HEK293 (cell line): ENCODE data around the gene PLLP.

Source experiments
- CTCF ChIA-PET: fragments of 350-600 bp; formaldehyde crosslinking; extraction: SDS; loops from one replicate; lab custom pipeline; 2021; ENCODE audit warnings: antibody characterized with exemption; lab: Yijun Ruan, JAX
- POLR2A ChIA-PET: fragments of 300-600 bp; formaldehyde crosslinking; extraction: SDS; loops from one replicate; lab custom pipeline; 2020; ENCODE audit warnings: antibody characterized with exemption, inconsistent platforms; lab: Yijun Ruan, JAX
- H3K27ac ChIP-seq: fragments of 200-500 bp; sonication (Bioruptor generic); 2 replicates; pipeline ENCODE4 v1.5.1; 2014; ENCODE audit warnings: low read depth, low read length, control low read depth, inconsistent platforms; ENCODE audit errors: extremely low read depth
- H3K36me3 ChIP-seq, 2 experiments: fragments of 200-500 bp in 1 of 2; sonication (Bioruptor generic) in 1 of 2; 1 replicate in 1 of 2; 2 replicates in 1 of 2; pipeline ENCODE4 v1.5.1; 2014 to 2017; ENCODE audit warnings: inconsistent platforms in 2 of 2, low read length in 2 of 2; ENCODE audit not compliant: control insufficient read depth in 2 of 2, insufficient read depth in 1 of 2
- H3K4me1 ChIP-seq: fragments of 200-500 bp; sonication (Bioruptor generic); 2 replicates; pipeline ENCODE4 v1.5.1; 2014; ENCODE audit warnings: mild to moderate bottlenecking, low read length, inconsistent platforms; ENCODE audit not compliant: control insufficient read depth, insufficient read depth
- H3K4me3 ChIP-seq: 2 replicates; pipeline ENCODE4 v1.5.1; 2011; ENCODE audit warnings: low read depth, mild to moderate bottlenecking, control low read depth, low read length, moderate library complexity
- H3K9me3 ChIP-seq: fragments of 200-500 bp; sonication (Bioruptor generic); 2 replicates; pipeline ENCODE4 v1.5.1; 2014; ENCODE audit warnings: low read depth, low read length, inconsistent platforms; ENCODE audit not compliant: control insufficient read depth, insufficient read depth
- HOXA7 ChIP-seq: sonication (generic); formaldehyde crosslinking; IDR thresholded peaks from 2 replicates; pipeline ENCODE4 v1.8.1; 2022; ENCODE audit warnings: missing genetic modification reagents, borderline replicate concordance
- SCRT1 ChIP-seq: fragments of 450-650 bp; formaldehyde crosslinking; IDR thresholded peaks from 2 replicates; pipeline ENCODE4 v1.5.1; 2016; ENCODE audit warnings: missing biosample characterization, missing genetic modification characterization, borderline replicate concordance
- SCRT2 ChIP-seq: fragments of 450-650 bp; formaldehyde crosslinking; IDR thresholded peaks from 2 replicates; pipeline ENCODE4 v1.5.1; 2016; ENCODE audit warnings: missing biosample characterization, missing genetic modification characterization
- SETDB1 ChIP-seq: IDR thresholded peaks from one replicate; pipeline ENCODE4 v1.6.1; 2017; ENCODE audit warnings: mild to moderate bottlenecking, low read length, moderate library complexity, mixed read lengths; ENCODE audit not compliant: insufficient read length
- ZBTB7A ChIP-seq: fragments of 450-650 bp; formaldehyde crosslinking; IDR thresholded peaks from 2 replicates; pipeline ENCODE4 v1.5.1; 2016; ENCODE audit warnings: low read depth, missing biosample characterization, missing genetic modification characterization
- ZNF157 ChIP-seq: fragments of 450-650 bp; formaldehyde crosslinking; IDR thresholded peaks from 2 replicates; pipeline ENCODE4 v1.5.1; 2016; ENCODE audit warnings: missing biosample characterization, missing genetic modification characterization
- ZNF223 ChIP-seq: fragments of 450-650 bp; formaldehyde crosslinking; IDR thresholded peaks from 2 replicates; pipeline ENCODE4 v1.5.1; 2016; ENCODE audit warnings: missing biosample characterization, missing genetic modification characterization
- ZNF239 ChIP-seq: fragments of 450-650 bp; formaldehyde crosslinking; IDR thresholded peaks from 2 replicates; pipeline ENCODE4 v1.5.1; 2016; ENCODE audit warnings: missing biosample characterization, missing genetic modification characterization
- ZNF416 ChIP-seq: fragments of 450-650 bp; formaldehyde crosslinking; IDR thresholded peaks from 2 replicates; pipeline ENCODE4 v1.5.1; 2016; ENCODE audit warnings: missing biosample characterization, missing genetic modification characterization
- ZNF555 ChIP-seq: fragments of 450-650 bp; formaldehyde crosslinking; conservative IDR thresholded peaks from 2 replicates; pipeline ENCODE4 v1.5.1; 2017; ENCODE audit warnings: missing biosample characterization, mild to moderate bottlenecking, missing genetic modification characterization, inconsistent platforms
- ZNF610 ChIP-seq: fragments of 450-650 bp; formaldehyde crosslinking; IDR thresholded peaks from 2 replicates; pipeline ENCODE4 v1.5.1; 2016; ENCODE audit warnings: missing biosample characterization, missing genetic modification characterization, borderline replicate concordance
- ZNF660 ChIP-seq: fragments of 450-650 bp; IDR thresholded peaks from 2 replicates; pipeline ENCODE4 v1.5.1; 2018; ENCODE audit warnings: missing biosample characterization, mild to moderate bottlenecking, missing genetic modification characterization
- ZNF664 ChIP-seq: fragments of 450-650 bp; formaldehyde crosslinking; IDR thresholded peaks from 2 replicates; pipeline ENCODE4 v1.5.1; 2016; ENCODE audit warnings: missing biosample characterization, missing genetic modification characterization
- ZNF777 ChIP-seq: fragments of 450-650 bp; formaldehyde crosslinking; IDR thresholded peaks from 2 replicates; pipeline ENCODE4 v1.5.1; 2017; ENCODE audit warnings: missing biosample characterization, missing genetic modification characterization, borderline replicate concordance
- ZSCAN16 ChIP-seq: fragments of 450-650 bp; formaldehyde crosslinking; IDR thresholded peaks from 2 replicates; pipeline ENCODE4 v1.5.1; 2016; ENCODE audit warnings: missing biosample characterization, missing genetic modification characterization
- ZXDB ChIP-seq: fragments of 450-650 bp; formaldehyde crosslinking; IDR thresholded peaks from 2 replicates; pipeline ENCODE4 v1.5.1; 2016; ENCODE audit warnings: missing biosample characterization, missing genetic modification characterization
- TF ChIP-seq, protein P1 (sequence below): fragments of 450-650 bp; formaldehyde crosslinking; IDR thresholded peaks from 2 replicates; pipeline ENCODE4 v1.5.1; 2016; ENCODE audit warnings: missing biosample characterization, missing genetic modification characterization
- TF ChIP-seq, protein P2 (sequence below): fragments of 450-650 bp; formaldehyde crosslinking; IDR thresholded peaks from 2 replicates; pipeline ENCODE4 v1.5.1; 2017; ENCODE audit warnings: missing biosample characterization, missing genetic modification characterization
- TF ChIP-seq, protein P3 (sequence below): fragments of 450-650 bp; formaldehyde crosslinking; IDR thresholded peaks from 2 replicates; pipeline ENCODE4; 2016; ENCODE audit warnings: missing biosample characterization, missing genetic modification characterization
- TF ChIP-seq, protein P4 (sequence below): fragments of 450-650 bp; formaldehyde crosslinking; IDR thresholded peaks from 2 replicates; pipeline ENCODE4 v1.5.1; 2017; ENCODE audit warnings: missing biosample characterization, missing genetic modification characterization

PLLP gene

DNA sequence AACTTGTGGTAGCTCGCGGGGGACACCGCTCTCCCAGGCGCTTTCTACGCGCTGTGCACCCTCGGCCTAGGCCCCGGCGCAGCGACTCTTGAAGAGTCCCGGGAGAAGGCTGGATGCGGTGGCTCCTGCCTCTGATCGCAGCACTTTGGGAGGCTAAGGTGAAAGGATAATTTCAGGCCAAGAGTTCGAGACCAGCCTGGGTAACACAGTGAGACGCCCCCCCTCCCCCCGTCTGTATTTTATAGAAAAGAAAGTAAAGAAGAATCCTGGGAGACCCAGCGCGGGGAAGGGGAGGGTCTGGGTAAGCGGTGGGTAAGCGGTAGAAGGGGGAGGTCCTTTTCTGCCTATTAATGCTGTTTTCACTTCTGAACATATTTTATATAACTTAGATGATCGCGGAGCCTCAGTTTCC is 486 bp upstream of the PLLP start (continued):
- TF ChIP-seq SETDB1 (no peak), ZNF555 (tag by site-specific recombination) (no peak), ZSCAN16 (tag by site-specific recombination) (no peak)

DNA sequence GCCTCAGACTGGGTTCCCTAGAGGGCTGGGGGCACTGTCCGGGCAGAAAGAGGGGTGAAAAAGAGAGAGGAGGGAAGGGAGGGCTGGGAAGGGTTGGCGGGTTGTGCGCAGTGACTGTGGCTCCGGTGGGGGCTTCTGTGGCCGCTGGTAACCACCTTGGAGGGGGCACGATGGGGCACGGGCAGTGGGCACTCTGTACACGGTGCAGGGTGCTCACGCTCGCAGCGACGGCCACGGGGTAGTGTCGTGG is 588 bp downstream of the PLLP start:
- TF ChIP-seq SCRT2 (tag by site-specific recombination) (no peak), ZNF416 (tag by site-specific recombination) (no peak)
- TF ChIP-seq, protein P1, sequence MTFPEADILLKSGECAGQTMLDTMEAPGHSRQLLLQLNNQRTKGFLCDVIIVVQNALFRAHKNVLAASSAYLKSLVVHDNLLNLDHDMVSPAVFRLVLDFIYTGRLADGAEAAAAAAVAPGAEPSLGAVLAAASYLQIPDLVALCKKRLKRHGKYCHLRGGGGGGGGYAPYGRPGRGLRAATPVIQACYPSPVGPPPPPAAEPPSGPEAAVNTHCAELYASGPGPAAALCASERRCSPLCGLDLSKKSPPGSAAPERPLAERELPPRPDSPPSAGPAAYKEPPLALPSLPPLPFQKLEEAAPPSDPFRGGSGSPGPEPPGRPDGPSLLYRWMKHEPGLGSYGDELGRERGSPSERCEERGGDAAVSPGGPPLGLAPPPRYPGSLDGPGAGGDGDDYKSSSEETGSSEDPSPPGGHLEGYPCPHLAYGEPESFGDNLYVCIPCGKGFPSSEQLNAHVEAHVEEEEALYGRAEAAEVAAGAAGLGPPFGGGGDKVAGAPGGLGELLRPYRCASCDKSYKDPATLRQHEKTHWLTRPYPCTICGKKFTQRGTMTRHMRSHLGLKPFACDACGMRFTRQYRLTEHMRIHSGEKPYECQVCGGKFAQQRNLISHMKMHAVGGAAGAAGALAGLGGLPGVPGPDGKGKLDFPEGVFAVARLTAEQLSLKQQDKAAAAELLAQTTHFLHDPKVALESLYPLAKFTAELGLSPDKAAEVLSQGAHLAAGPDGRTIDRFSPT, result peak; percentile 68
- ChIA-PET CTCF (no interaction called here), POLR2A (interaction anchor here (1.5 kb wide), 1 partner anchor 16 kb away, joined by 4 read pairs; no protein-coding TSS in a partner anchor)
- H3K9me3 ChIP-seq, result no peaks in the 10 kb centered on the region
- no peaks in the 10 kb centered on the region for H3K36me3 ChIP-seq
- no peak overlapping the region; the same call in 1 of the 2 replicates for H3K27ac ChIP-seq
- no peak overlapping the region for H3K4me3 ChIP-seq
- H3K4me1 ChIP-seq, result no peaks in the 10 kb centered on the region; the same call in 1 of the 2 replicates

DNA sequence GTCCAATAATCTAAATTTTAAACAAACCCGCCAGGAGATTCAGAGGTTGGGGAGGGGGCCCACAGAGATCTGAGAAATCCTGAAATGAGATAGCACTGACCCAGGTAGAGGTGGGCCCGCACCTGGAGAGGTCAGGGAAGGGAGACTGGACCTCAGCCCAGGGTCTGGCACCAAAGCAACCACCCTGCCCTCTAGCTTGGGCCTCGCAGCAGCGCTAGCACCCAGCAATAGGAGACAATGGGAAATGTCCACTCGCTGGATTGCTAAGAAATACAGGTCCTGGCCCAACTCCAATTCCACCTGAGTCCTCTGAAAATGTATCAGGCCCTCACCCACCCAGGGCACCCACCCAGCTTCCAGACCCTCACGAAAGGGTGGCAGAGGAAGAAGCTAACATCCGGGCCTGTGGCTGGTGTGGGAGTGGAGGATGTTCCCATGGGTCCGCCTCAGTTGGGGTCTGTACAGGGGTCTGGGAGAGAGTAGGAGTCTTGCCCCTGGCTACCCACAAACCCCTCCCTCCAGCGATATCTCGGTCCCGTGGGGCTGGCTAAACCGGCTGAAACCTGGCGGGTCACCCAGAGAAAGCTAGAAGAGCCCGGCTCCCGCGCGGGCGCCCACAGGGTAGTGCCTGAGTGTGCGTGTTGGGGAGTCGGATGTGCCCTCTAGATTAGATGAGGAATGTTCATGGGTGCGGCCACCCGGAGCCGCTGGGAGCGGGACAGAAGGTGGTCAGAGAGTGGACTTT is 1.1 kb downstream of the PLLP start:
- Histone ChIP-seq H3K4me3 (no peak overlapping the region), H3K36me3 (no peaks in the 10 kb centered on the region), H3K27ac (no peak overlapping the region), H3K4me1 (no peaks in the 10 kb centered on the region; the same call in 1 of the 2 replicates), H3K9me3 (no peaks in the 10 kb centered on the region)
- TF ChIP-seq, protein P2, sequence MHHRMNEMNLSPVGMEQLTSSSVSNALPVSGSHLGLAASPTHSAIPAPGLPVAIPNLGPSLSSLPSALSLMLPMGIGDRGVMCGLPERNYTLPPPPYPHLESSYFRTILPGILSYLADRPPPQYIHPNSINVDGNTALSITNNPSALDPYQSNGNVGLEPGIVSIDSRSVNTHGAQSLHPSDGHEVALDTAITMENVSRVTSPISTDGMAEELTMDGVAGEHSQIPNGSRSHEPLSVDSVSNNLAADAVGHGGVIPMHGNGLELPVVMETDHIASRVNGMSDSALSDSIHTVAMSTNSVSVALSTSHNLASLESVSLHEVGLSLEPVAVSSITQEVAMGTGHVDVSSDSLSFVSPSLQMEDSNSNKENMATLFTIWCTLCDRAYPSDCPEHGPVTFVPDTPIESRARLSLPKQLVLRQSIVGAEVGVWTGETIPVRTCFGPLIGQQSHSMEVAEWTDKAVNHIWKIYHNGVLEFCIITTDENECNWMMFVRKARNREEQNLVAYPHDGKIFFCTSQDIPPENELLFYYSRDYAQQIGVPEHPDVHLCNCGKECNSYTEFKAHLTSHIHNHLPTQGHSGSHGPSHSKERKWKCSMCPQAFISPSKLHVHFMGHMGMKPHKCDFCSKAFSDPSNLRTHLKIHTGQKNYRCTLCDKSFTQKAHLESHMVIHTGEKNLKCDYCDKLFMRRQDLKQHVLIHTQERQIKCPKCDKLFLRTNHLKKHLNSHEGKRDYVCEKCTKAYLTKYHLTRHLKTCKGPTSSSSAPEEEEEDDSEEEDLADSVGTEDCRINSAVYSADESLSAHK (tag by site-specific recombination), result no peak
- TF ChIP-seq ZNF157 (no peak), ZNF610 (tag by site-specific recombination) (no peak), ZNF239 (tag by site-specific recombination) (no peak), ZNF777 (tag by site-specific recombination) (no peak), ZNF660 (tag by site-specific recombination) (no peak)
- ChIA-PET POLR2A (interaction anchor here (1.5 kb wide), 1 partner anchor 17 kb away, joined by 4 read pairs; no protein-coding TSS in a partner anchor), CTCF (no interaction called here)

DNA sequence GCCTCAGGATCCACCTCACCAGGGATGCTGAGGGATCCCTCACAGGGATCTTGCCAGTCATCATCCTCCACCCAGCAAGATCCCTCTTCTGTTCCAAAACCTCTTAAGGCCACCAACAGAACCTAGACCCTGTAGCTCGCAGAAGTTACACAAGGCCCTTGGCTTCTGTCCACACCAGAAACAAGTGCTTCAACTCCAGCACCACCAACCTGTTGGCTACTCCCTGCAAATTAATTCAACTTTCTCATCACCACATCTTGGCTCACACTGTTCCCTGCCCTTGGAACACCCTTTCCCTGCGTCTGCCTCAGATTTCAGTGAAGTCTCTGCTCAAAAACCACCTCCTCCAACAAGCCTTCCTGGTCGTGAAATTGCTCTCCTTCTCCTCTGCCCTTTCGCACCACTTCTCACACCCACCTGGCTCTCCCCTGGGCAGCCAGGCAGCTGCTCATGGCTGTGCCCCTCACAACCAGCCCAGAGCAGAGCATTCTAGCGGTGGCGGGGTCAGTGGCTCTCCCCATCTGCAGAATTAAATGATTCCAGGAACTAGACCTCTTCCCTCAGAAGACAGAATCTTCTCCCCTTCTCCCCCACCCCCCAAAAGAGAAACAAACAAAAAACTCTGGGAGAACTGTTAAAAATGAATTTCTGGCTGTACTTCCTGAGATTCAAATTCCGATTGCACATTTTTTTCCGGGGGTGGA is 1.8 kb downstream of the PLLP start:
- no peak overlapping the region for H3K27ac ChIP-seq
- H3K36me3 ChIP-seq, result no peaks in the 10 kb centered on the region
- no peaks in the 10 kb centered on the region; the same call in 1 of the 2 replicates for H3K4me1 ChIP-seq
- POLR2A ChIA-PET, result interaction anchor here (1.5 kb wide), 1 partner anchor 18 kb away, joined by 5 read pairs; no protein-coding TSS in a partner anchor
- CTCF ChIA-PET, result no interaction called here
- H3K9me3 ChIP-seq, result no peaks in the 10 kb centered on the region
- no peak overlapping the region for H3K4me3 ChIP-seq
- TF ChIP-seq ZNF664 (tag by site-specific recombination), result no peak
- TF ChIP-seq SCRT1 (tag by site-specific recombination), result peak; percentile 92
- no peak for TF ChIP-seq ZNF223 (tag by site-specific recombination)
- no peak for TF ChIP-seq ZBTB7A (tag by site-specific recombination)
- TF ChIP-seq SCRT2 (tag by site-specific recombination), result peak; percentile 96
- no peak for TF ChIP-seq HOXA7 (CRISPR knock-in tag)
- TF ChIP-seq, protein P3, sequence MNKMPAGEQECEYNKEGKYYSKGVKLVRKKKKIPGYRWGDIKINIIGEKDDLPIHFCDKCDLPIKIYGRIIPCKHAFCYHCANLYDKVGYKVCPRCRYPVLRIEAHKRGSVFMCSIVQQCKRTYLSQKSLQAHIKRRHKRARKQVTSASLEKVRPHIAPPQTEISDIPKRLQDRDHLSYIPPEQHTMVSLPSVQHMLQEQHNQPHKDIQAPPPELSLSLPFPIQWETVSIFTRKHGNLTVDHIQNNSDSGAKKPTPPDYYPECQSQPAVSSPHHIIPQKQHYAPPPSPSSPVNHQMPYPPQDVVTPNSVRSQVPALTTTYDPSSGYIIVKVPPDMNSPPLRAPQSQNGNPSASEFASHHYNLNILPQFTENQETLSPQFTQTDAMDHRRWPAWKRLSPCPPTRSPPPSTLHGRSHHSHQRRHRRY (tag by site-specific recombination), result no peak
- TF ChIP-seq, protein P4, sequence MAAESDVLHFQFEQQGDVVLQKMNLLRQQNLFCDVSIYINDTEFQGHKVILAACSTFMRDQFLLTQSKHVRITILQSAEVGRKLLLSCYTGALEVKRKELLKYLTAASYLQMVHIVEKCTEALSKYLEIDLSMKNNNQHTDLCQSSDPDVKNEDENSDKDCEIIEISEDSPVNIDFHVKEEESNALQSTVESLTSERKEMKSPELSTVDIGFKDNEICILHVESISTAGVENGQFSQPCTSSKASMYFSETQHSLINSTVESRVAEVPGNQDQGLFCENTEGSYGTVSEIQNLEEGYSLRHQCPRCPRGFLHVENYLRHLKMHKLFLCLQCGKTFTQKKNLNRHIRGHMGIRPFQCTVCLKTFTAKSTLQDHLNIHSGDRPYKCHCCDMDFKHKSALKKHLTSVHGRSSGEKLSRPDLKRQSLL (tag by site-specific recombination), result no peak
- TF ChIP-seq ZXDB (tag by site-specific recombination), result no peak
